Lung (tissue), 12 donors: ENCODE data around the gene AFF1. TPM values are rescaled to one million over a fixed set of nuclear protein-coding genes. Genes with fewer than 3 reads are reported as not detected.
A peak's percentile ranks its signal among the peaks of the same experiment; 100 is the strongest.

Source experiments
- ATAC-seq: fragments of 200-7000 bp; cut with Tn5 transposase; one replicate; pipeline ENCODE4 v1.9.1; 2020; ENCODE audit warnings: moderate number of reproducible peaks; ENCODE audit not compliant: insufficient read depth, low FRiP score
- DNase-seq, 3 donors: peaks; one replicate each; pipeline ENCODE4 v3.0.0-alpha.2; 2013 to 2017
- H3K27ac ChIP-seq, 2 donors: one replicate each; pipeline ENCODE4 v1.5.1; 2013; ENCODE audit warnings: mild to moderate bottlenecking in 2 of 2, moderate library complexity in 2 of 2, control low read depth in 1 of 2, inconsistent platforms in 1 of 2, low read depth in 1 of 2, low read length in 1 of 2
- H3K27me3 ChIP-seq, 3 donors: one replicate each; pipeline ENCODE4 v1.5.1; 2013; ENCODE audit warnings: low read length in 2 of 3; ENCODE audit not compliant: control insufficient read depth in 3 of 3, insufficient read depth in 3 of 3
- H3K36me3 ChIP-seq, 4 donors: one replicate each; pipeline ENCODE4 v1.5.1; 2013; ENCODE audit warnings: low read length in 4 of 4, mild to moderate bottlenecking in 1 of 4, moderate library complexity in 1 of 4; ENCODE audit not compliant: control insufficient read depth in 4 of 4, insufficient read depth in 4 of 4
- H3K4me1 ChIP-seq, 5 donors: one replicate each; pipeline ENCODE4 v1.5.1; 2013; ENCODE audit warnings: low read length in 5 of 5, mild to moderate bottlenecking in 2 of 5, moderate library complexity in 1 of 5; ENCODE audit not compliant: control insufficient read depth in 5 of 5, insufficient read depth in 5 of 5
- H3K4me3 ChIP-seq: one replicate; pipeline ENCODE4 v1.5.1; 2013; ENCODE audit warnings: mild to moderate bottlenecking, control low read depth, moderate library complexity
- H3K9ac ChIP-seq, 2 donors: one replicate each; pipeline ENCODE4 v1.5.1; 2013; ENCODE audit warnings: low read length in 2 of 2, control low read depth in 1 of 2; ENCODE audit not compliant: insufficient read depth in 1 of 2
- H3K9me3 ChIP-seq, 4 donors: one replicate each; pipeline ENCODE4 v1.5.1; 2013; ENCODE audit warnings: low read length in 3 of 4, mild to moderate bottlenecking in 1 of 4, moderate library complexity in 1 of 4; ENCODE audit not compliant: control insufficient read depth in 4 of 4, insufficient read depth in 3 of 4
- CTCF ChIP-seq: IDR thresholded peaks from 2 replicates; pipeline ENCODE4 v1.5.1; 2012; ENCODE audit warnings: mild to moderate bottlenecking; ENCODE audit errors: control extremely low read depth, extremely low read depth
- WGBS, 2 donors: extraction: QIAGEN DNeasy Blood & Tissue Kit; methylation state at CpG; one replicate each; pipeline ENCODE4 v1.1.7; 2013; 5-methylcytosine and 5-hydroxymethylcytosine counted together
- polyA plus RNA-seq, 2 donors: library from polyadenylated mRNA; stranded (reverse); fragments of 200-250 nt; gene quantifications; one replicate each; pipeline ENCODE4 v1.2.1, GENCODE V29; 2013
- total RNA-seq, 2 donors: library from RNA; depleted of rRNA in 1 of 2; stranded (reverse); fragments of >200 nt in 1 of 2; gene quantifications; one replicate each; pipeline ENCODE4 v1.2.1, GENCODE V29; 2014 to 2021
- donor health status: control.
- donor health status: control.
- donor health status: Bipolar disorder and iron deficiency.
- donor health status: healthy.
- donor health status: DM: yes; HTN: yes; CAD: no.

The AFF1 gene
- total and polyA plus RNA-seq, 4 donors: 9.5 to 79.0 (median 35.8) TPM

GRCh38 chr4:87038837-87039615 is 104.2 kb downstream of the AFF1 start:
- no peaks in the 10 kb centered on the region for H3K27me3 ChIP-seq
- WGBS, 2 donors: 34 to 48% methylated on average over 8 of the region's 8 CpGs
- peak; percentile 58 for ATAC-seq
- H3K9me3 ChIP-seq: no peaks in the 10 kb centered on the region
- no peak for TF ChIP-seq CTCF
- DNase-seq: peak in 2 of 3 donors; percentile 39 to 40
- no peak overlapping the region for H3K4me3 ChIP-seq
- H3K4me1 ChIP-seq: peaks cover 12 to 61% (median 26%) of the 10 kb centered on the region in 5 donors
- H3K36me3 ChIP-seq: no peaks in the 10 kb centered on the region
- no peak overlapping the region for H3K9ac ChIP-seq
- H3K27ac ChIP-seq: peak overlapping the region; percentile 67 to 78

GRCh38 chr4:87041141-87041540 is 106.3 kb downstream of the AFF1 start:
- TF ChIP-seq CTCF: no peak
- H3K36me3 ChIP-seq: no peaks in the 10 kb centered on the region
- peaks cover 21 to 67% (median 27%) of the 10 kb centered on the region in 5 donors for H3K4me1 ChIP-seq
- ATAC-seq (no peak), DNase-seq (no peak)
- no peak overlapping the region for H3K4me3 ChIP-seq
- H3K9ac ChIP-seq: no peak overlapping the region
- H3K27ac ChIP-seq: peak overlapping the region in 1 of 2 donors; percentile 47
- no peaks in the 10 kb centered on the region for H3K9me3 ChIP-seq
- WGBS, 2 donors: 89 to 92% methylated on average over 3 of the region's 3 CpGs
- no peaks in the 10 kb centered on the region for H3K27me3 ChIP-seq

- 27 to 50% methylated on average over 1 of the region's 1 CpG for WGBS, 2 donors
- no peak for TF ChIP-seq CTCF
- no peaks in the 10 kb centered on the region for H3K9me3 ChIP-seq
- no peak overlapping the region for H3K4me3 ChIP-seq
- DNase-seq: no peak
- no peak for ATAC-seq
- H3K27ac ChIP-seq: no peak overlapping the region
- no peak overlapping the region for H3K9ac ChIP-seq
- peaks cover 6 to 8% (median 7%) of the 10 kb centered on the region in 4 donors for H3K36me3 ChIP-seq
- no peaks in the 10 kb centered on the region for H3K27me3 ChIP-seq
- H3K4me1 ChIP-seq: peaks cover 18 to 59% (median 22%) of the 10 kb centered on the region in 5 donors
Measured at GRCh38 chr4:87042221-87042620, 107.4 kb downstream of the AFF1 start.
